H1 (cell line): Measurements from ENCODE around the gene MLLT6. TPM values are rescaled to one million over a fixed set of nuclear protein-coding genes. Genes with fewer than 3 reads are reported as not detected.

ENCODE experiments used
- CTCF ChIA-PET: fragments of 300-600 bp; sonication (Branson Sonifier 250); formaldehyde crosslinking; loops from one replicate; lab custom pipeline; 2021; ENCODE audit not compliant: partially characterized antibody; lab: Charles Lee
- POLR2A ChIA-PET: fragments of 300-600 bp; sonication (Branson Sonifier 250); formaldehyde crosslinking; loops from one replicate; lab custom pipeline; 2021; ENCODE audit warnings: inconsistent platforms; ENCODE audit not compliant: partially characterized antibody; lab: Charles Lee
- DNase-seq, 2 experiments: peaks; one replicate each; pipeline versions ENCODE4 v3.0.0 to v3.0.0-alpha.2; 2010 to 2022; ENCODE audit warnings: low spot score in 2 of 2, low read depth in 1 of 2, mixed read lengths in 1 of 2
- FAIRE-seq: peaks from 2 replicates; lab custom pipeline; 2011; peaks lifted over from hg19 to GRCh38; lab: Jason Lieb, UNC
- H2AFZ ChIP-seq: 2 replicates; pipeline ENCODE4 v1.8.1; 2012; ENCODE audit warnings: low read length, inconsistent platforms
- H2AK5ac ChIP-seq: 2 replicates; pipeline ENCODE4 v1.6.1; 2013; ENCODE audit warnings: low read depth, low read length
- H2BK120ac ChIP-seq: replicated peaks from 2 replicates; pipeline ENCODE3; 2013; ENCODE audit warnings: low read depth, low read length, inconsistent platforms
- H2BK12ac ChIP-seq: 2 replicates; pipeline ENCODE4 v1.6.1; 2013; ENCODE audit warnings: low read depth, low read length
- H2BK15ac ChIP-seq: 2 replicates; pipeline ENCODE4 v1.6.1; 2013; ENCODE audit warnings: low read length
- H2BK20ac ChIP-seq: 2 replicates; pipeline ENCODE4 v1.6.1; 2013; ENCODE audit warnings: low read length
- H2BK5ac ChIP-seq: 2 replicates; pipeline ENCODE4 v1.6.1; 2013; ENCODE audit warnings: low read depth, low read length
- H3K14ac ChIP-seq: 2 replicates; pipeline ENCODE4 v1.6.1; 2013; ENCODE audit warnings: inconsistent platforms; ENCODE audit not compliant: insufficient read length
- H3K18ac ChIP-seq: 2 replicates; pipeline ENCODE4 v1.6.1; 2013; ENCODE audit warnings: low read length; ENCODE audit errors: extremely low read depth
- H3K23ac ChIP-seq: 2 replicates; pipeline ENCODE4 v1.6.1; 2013; ENCODE audit warnings: inconsistent platforms; ENCODE audit not compliant: insufficient read length
- H3K23me2 ChIP-seq: 2 replicates; pipeline ENCODE4 v1.6.1; 2013; ENCODE audit warnings: low read depth, low read length
- H3K27ac ChIP-seq: 2 replicates; pipeline ENCODE4 v1.6.1; 2011; ENCODE audit warnings: low read depth, low read length, inconsistent platforms
- H3K27me3 ChIP-seq, 4 experiments: replicated peaks in 1 of 4; 1 replicate in 1 of 4; 2 replicates in 3 of 4; pipeline versions ENCODE4 v1.6.1 to v1.8.1; 2011 to 2013; ENCODE audit warnings: low read length in 3 of 4, mild to moderate bottlenecking in 3 of 4, inconsistent platforms in 2 of 4, mixed read lengths in 2 of 4, moderate library complexity in 1 of 4; ENCODE audit not compliant: control insufficient read depth in 3 of 4, insufficient read depth in 3 of 4; ENCODE audit errors: extremely low read depth in 1 of 4
- H3K36me3 ChIP-seq, 4 experiments: 2 replicates each; pipeline versions ENCODE4 v1.6.1 to v1.8.1; 2011 to 2013; ENCODE audit warnings: mild to moderate bottlenecking in 4 of 4, low read length in 3 of 4, moderate library complexity in 2 of 4, control low read depth in 1 of 4, inconsistent platforms in 1 of 4; ENCODE audit not compliant: insufficient read depth in 4 of 4, control insufficient read depth in 2 of 4
- H3K4ac ChIP-seq: replicated peaks from 2 replicates; pipeline ENCODE3; 2013; ENCODE audit warnings: low read length, low read depth, mixed read lengths, inconsistent platforms; ENCODE audit not compliant: insufficient read length
- H3K4me1 ChIP-seq, 4 experiments: replicated peaks in 1 of 4; 1 replicate in 1 of 4; 2 replicates in 3 of 4; pipeline versions ENCODE4 v1.6.1 to v1.8.1; 2011 to 2013; ENCODE audit warnings: low read length in 3 of 4, inconsistent platforms in 2 of 4, mixed read lengths in 1 of 4; ENCODE audit not compliant: insufficient read depth in 4 of 4, control insufficient read depth in 3 of 4
- H3K4me2 ChIP-seq, 2 experiments: 2 replicates each; pipeline versions ENCODE4 v1.6.1 to v1.8.1; 2011 to 2013; ENCODE audit warnings: low read depth in 2 of 2, low read length in 2 of 2, control low read depth in 1 of 2, inconsistent platforms in 1 of 2, mild to moderate bottlenecking in 1 of 2; ENCODE audit not compliant: insufficient read depth in 1 of 2
- H3K4me3 ChIP-seq, 4 experiments: fragments of 200-600, 300-600 bp in 1 of 4; sonication (generic), shearing (Covaris generic), sonication (Bioruptor Twin) in 1 of 4; 2 replicates each; pipeline versions ENCODE4 v1.5.1 to v1.8.1; 2011 to 2016; ENCODE audit warnings: low read length in 4 of 4, low read depth in 3 of 4, control low read depth in 2 of 4, inconsistent platforms in 2 of 4, mild to moderate bottlenecking in 2 of 4, mixed read lengths in 1 of 4, moderate library complexity in 1 of 4; ENCODE audit not compliant: insufficient read depth in 2 of 4; ENCODE audit errors: extremely low read depth in 1 of 4
- H3K56ac ChIP-seq: replicated peaks from 2 replicates; pipeline ENCODE3; 2013; ENCODE audit warnings: low read depth, mild to moderate bottlenecking, mixed read lengths, low read length, inconsistent platforms; ENCODE audit not compliant: insufficient read length
- H3K79me1 ChIP-seq: 2 replicates; pipeline ENCODE4 v1.6.1; 2013; ENCODE audit warnings: low read depth, low read length, control low read depth
- H3K79me2 ChIP-seq, 2 experiments: 2 replicates each; pipeline versions ENCODE4 v1.6.1 to v1.8.1; 2012 to 2013; ENCODE audit warnings: low read length in 2 of 2, mild to moderate bottlenecking in 2 of 2, inconsistent platforms in 1 of 2; ENCODE audit not compliant: insufficient read depth in 2 of 2, control insufficient read depth in 1 of 2
- H3K9ac ChIP-seq, 4 experiments: replicated peaks in 1 of 4; 1 replicate in 1 of 4; 2 replicates in 3 of 4; pipeline versions ENCODE4 v1.6.1 to v1.8.1; 2011 to 2013; ENCODE audit warnings: low read depth in 3 of 4, low read length in 3 of 4, control low read depth in 2 of 4, mild to moderate bottlenecking in 2 of 4, moderate library complexity in 2 of 4, inconsistent platforms in 1 of 4; ENCODE audit errors: extremely low read depth in 1 of 4
- H3K9me3 ChIP-seq, 2 experiments: 2 replicates each; pipeline versions ENCODE4 v1.6.1 to v1.8.1; 2012 to 2013; ENCODE audit warnings: mild to moderate bottlenecking in 2 of 2, moderate library complexity in 2 of 2, control low read depth in 1 of 2, inconsistent platforms in 1 of 2, low read depth in 1 of 2, low read length in 1 of 2, mixed read lengths in 1 of 2; ENCODE audit not compliant: insufficient read depth in 2 of 2
- H4K20me1 ChIP-seq, 2 experiments: replicated peaks in 1 of 2; 2 replicates each; pipeline versions ENCODE3 to v1.8.1; 2011 to 2013; ENCODE audit warnings: inconsistent platforms in 2 of 2, low read length in 2 of 2, mild to moderate bottlenecking in 1 of 2; ENCODE audit not compliant: insufficient read depth in 2 of 2, control insufficient read depth in 1 of 2
- H4K5ac ChIP-seq: 2 replicates; pipeline ENCODE4 v1.6.1; 2013; ENCODE audit warnings: low read length, low read depth, mixed read lengths, inconsistent platforms; ENCODE audit not compliant: insufficient read length
- H4K8ac ChIP-seq: 2 replicates; pipeline ENCODE4 v1.8.0; 2013; ENCODE audit warnings: mild to moderate bottlenecking, moderate library complexity, low read length, inconsistent platforms; ENCODE audit not compliant: insufficient read depth; ENCODE audit errors: extremely low read depth
- H4K91ac ChIP-seq: replicated peaks from 2 replicates; pipeline ENCODE3; 2013; ENCODE audit warnings: low read length, mixed read lengths, inconsistent platforms; ENCODE audit not compliant: insufficient read length
- SIRT6 ChIP-seq: IDR thresholded peaks from one replicate; pipeline ENCODE4 v1.7.1; 2012; ENCODE audit warnings: low read length, inconsistent platforms
- polyA plus RNA-seq, 7 experiments: library from polyadenylated mRNA; depleted of rRNA in 3 of 7; stranded (reverse) in 5 of 7; unstranded in 2 of 7; fragments of >200 nt in 5 of 7; fragments of 200-250 nt in 2 of 7; gene quantifications; 1 replicate in 5 of 7; 2 replicates in 1 of 7; 4 replicates in 1 of 7; pipeline versions ENCODE4 v1.2.1 to v1.2.3, GENCODE V29; 2011 to 2013; ENCODE audit warnings: missing spikeins in 2 of 7, mixed read lengths in 2 of 7
- total RNA-seq: library from RNA; stranded (reverse); fragmentation: NEBNext Ultra II Directional; extraction: Animal tissue kit (Norgen Biotek cat#: 25700); gene quantifications from 2 replicates; pipeline ENCODE4 v1.2.1, GENCODE V29; 2021
- TF ChIP-seq, protein P1 (sequence below): IDR thresholded peaks from 2 replicates; pipeline ENCODE4 v1.6.1; 2012; ENCODE audit warnings: inconsistent platforms

MLLT6 gene
- total and polyA plus RNA-seq, 2 of the 8 experiments (the other 6 are each of a cell fraction or from before 2014, with no cell fraction given) = 6.5 to 8.0 TPM

DNA sequence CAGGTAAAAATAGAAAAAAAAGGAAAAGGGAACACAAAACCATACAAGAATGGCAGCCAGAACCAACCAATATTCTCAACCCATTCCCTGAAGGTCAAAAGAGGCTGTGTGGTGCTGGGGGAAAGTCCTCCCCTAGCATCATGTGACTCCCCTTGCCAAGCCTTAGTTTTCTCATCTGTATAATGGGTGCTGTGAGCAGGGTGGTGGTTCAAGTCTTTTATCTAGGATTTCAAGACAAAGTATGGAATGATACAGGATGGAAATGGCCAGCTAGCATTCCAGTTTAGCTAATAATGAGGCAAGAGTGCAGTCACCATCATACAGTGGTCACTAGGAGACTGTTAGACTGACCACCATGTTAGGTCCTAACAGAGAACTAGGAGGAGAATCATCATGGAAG, 68.2 kb downstream of the MLLT6 start:
- Histone ChIP-seq H4K8ac (no peak overlapping the region), H3K9ac (no peak overlapping the region), H3K4me1 (no peaks in the 10 kb centered on the region), H4K5ac (no peak overlapping the region), H3K27ac (no peak overlapping the region), H3K27me3 (no peaks in the 10 kb centered on the region), H2BK5ac (no peak overlapping the region), H2BK12ac (no peak overlapping the region), H3K23me2 (no peaks in the 10 kb centered on the region), H2AFZ (no peak overlapping the region), H3K79me2 (no peaks in the 10 kb centered on the region), H3K23ac (no peak overlapping the region), H2BK20ac (no peak overlapping the region), H3K4ac (no peak overlapping the region), H3K9me3 (no peaks in the 10 kb centered on the region), H3K4me2 (no peak overlapping the region), H2BK120ac (no peak overlapping the region), H3K14ac (no peak overlapping the region), H3K4me3 (no peak overlapping the region), H2BK15ac (no peak overlapping the region), H3K36me3 (peaks cover 19 to 65% (median 50%) of the 10 kb centered on the region in 4 experiments), H4K91ac (no peak overlapping the region), H4K20me1 (peaks cover 0 to 5% of the 10 kb centered on the region in 2 experiments), H2AK5ac (no peak overlapping the region), H3K18ac (no peak overlapping the region), H3K56ac (no peak overlapping the region), H3K79me1 (no peaks in the 10 kb centered on the region)
- ChIA-PET POLR2A (interaction anchor here (0.8 to 2.1 kb wide), 3 partner anchors 9 to 19 kb away, joined by 4 to 7 read pairs (median 6); no protein-coding TSS in a partner anchor), CTCF (interaction anchor here (1.1 kb wide), 1 partner anchor 15 kb away, joined by 3 read pairs; no protein-coding TSS in a partner anchor)
- FAIRE-seq = no peak
- DNase-seq = no peak
- TF ChIP-seq, protein P1, sequence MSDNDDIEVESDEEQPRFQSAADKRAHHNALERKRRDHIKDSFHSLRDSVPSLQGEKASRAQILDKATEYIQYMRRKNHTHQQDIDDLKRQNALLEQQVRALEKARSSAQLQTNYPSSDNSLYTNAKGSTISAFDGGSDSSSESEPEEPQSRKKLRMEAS = no peak
- TF ChIP-seq SIRT6 = no peak
